Measurements from ENCODE around the gene CYB561. TPM values are rescaled to one million over a fixed set of nuclear protein-coding genes. Genes with fewer than 3 reads are reported as not detected.
"Not testable (repeated sequence)": the region's sequence is repeated elsewhere in the genome, so short reads cannot be mapped to it uniquely, and the experiment has no call there.

Gene CYB561
- total RNA-seq, 2 donors from 2014 or later = 19.0 to 23.7 TPM

DNA sequence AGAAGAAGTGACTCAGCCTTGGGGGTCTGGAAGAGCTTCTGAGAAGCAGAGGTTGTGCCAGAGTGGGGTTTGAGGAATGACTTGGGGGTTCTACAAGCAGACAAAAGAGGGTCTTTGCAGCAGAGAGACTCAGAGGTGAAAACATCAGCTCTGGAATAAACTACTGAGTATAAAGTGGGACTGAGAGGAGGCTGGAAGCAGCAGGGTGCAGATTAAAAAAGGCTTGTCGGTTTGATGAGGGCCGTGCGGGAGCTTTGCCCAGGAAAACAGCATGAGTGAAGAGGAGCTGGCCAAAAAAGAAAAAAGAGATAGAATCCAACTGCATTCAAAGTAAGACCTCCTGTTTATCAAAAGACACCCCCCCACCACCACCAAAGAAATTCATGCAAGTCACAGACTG, 17.7 kb upstream of the CYB561 start:
- DNase-seq (ENCODE audit: low spot score) (no peak), ATAC-seq (ENCODE audit: insufficient number of reproducible peaks, low FRiP score, low read depth) (no peak)
- Histone ChIP-seq H3K36me3 (no peaks in the 10 kb centered on the region), H3K4me1 (ENCODE audit: control insufficient read depth in 1 of 2, low read depth in 2 of 2) (no peaks in the 10 kb centered on the region), H3K4me3 (no peak overlapping the region), H3K27me3 (replicated peaks; ENCODE audit: insufficient read depth) (no peaks in the 10 kb centered on the region), H3K27ac (no peak overlapping the region), H3K9me3 (no peaks in the 10 kb centered on the region)
- TF ChIP-seq, protein P1, sequence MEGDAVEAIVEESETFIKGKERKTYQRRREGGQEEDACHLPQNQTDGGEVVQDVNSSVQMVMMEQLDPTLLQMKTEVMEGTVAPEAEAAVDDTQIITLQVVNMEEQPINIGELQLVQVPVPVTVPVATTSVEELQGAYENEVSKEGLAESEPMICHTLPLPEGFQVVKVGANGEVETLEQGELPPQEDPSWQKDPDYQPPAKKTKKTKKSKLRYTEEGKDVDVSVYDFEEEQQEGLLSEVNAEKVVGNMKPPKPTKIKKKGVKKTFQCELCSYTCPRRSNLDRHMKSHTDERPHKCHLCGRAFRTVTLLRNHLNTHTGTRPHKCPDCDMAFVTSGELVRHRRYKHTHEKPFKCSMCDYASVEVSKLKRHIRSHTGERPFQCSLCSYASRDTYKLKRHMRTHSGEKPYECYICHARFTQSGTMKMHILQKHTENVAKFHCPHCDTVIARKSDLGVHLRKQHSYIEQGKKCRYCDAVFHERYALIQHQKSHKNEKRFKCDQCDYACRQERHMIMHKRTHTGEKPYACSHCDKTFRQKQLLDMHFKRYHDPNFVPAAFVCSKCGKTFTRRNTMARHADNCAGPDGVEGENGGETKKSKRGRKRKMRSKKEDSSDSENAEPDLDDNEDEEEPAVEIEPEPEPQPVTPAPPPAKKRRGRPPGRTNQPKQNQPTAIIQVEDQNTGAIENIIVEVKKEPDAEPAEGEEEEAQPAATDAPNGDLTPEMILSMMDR (IDR thresholded peaks at IDR 0.05) = no peak

- Histone ChIP-seq H3K9me3 (no peaks in the 10 kb centered on the region), H3K36me3 (no peaks in the 10 kb centered on the region), H3K4me3 (no peak overlapping the region), H3K27ac (no peak overlapping the region), H3K4me1 (ENCODE audit: control insufficient read depth in 1 of 2, low read depth in 2 of 2) (no peaks in the 10 kb centered on the region), H3K27me3 (replicated peaks; ENCODE audit: insufficient read depth) (no peaks in the 10 kb centered on the region)
- ATAC-seq (ENCODE audit: insufficient number of reproducible peaks, low FRiP score, low read depth) (no peak), DNase-seq (ENCODE audit: low spot score) (no peak)
- TF ChIP-seq, protein P1 (IDR thresholded peaks at IDR 0.05) = no peak
Observed at GRCh38 chr17:63460018-63460417, 13.9 kb upstream of the CYB561 start.

- Histone ChIP-seq H3K9me3 (no peaks in the 10 kb centered on the region), H3K27me3 (replicated peaks; ENCODE audit: insufficient read depth) (no peaks in the 10 kb centered on the region), H3K36me3 (no peaks in the 10 kb centered on the region), H3K27ac (no peak overlapping the region), H3K4me1 (ENCODE audit: control insufficient read depth in 1 of 2, low read depth in 2 of 2) (no peaks in the 10 kb centered on the region), H3K4me3 (no peak overlapping the region)
- ATAC-seq (ENCODE audit: insufficient number of reproducible peaks, low FRiP score, low read depth) (no peak), DNase-seq (ENCODE audit: low spot score) (no peak)
- TF ChIP-seq, protein P1 (IDR thresholded peaks at IDR 0.05) = no peak
Observed at GRCh38 chr17:63458478-63458877, 12.4 kb upstream of the CYB561 start.

DNA sequence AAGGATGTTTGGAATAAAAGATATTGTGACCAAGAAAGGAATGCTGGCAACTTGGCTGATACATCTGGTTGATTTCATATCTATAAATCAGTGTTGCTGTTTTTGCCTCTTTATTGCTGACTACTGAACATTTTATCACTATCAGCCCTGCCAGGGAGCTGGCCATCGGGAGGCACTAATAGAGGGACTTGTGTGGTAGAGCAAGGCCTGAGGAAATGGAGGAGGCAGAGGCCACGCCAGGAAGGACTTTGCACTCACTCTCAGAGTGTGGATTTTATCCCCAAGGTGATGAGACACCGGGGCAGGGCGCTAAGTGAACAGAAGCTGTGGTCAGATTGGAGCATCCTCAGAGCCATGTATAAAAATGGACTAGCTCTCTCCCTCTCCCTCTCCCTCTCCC, 9.3 kb upstream of the CYB561 start:
- H3K27me3 ChIP-seq (replicated peaks; ENCODE audit: insufficient read depth) = no peaks in the 10 kb centered on the region
- H3K9me3 ChIP-seq = no peaks in the 10 kb centered on the region
- ATAC-seq (ENCODE audit: insufficient number of reproducible peaks, low FRiP score, low read depth) (no peak), DNase-seq (ENCODE audit: low spot score) (no peak)
- H3K4me1 ChIP-seq (ENCODE audit: control insufficient read depth in 1 of 2, low read depth in 2 of 2) = no peaks in the 10 kb centered on the region
- no peak overlapping the region for H3K27ac ChIP-seq
- TF ChIP-seq, protein P1 (IDR thresholded peaks at IDR 0.05) = no peak
- H3K36me3 ChIP-seq = no peaks in the 10 kb centered on the region
- no peak overlapping the region for H3K4me3 ChIP-seq

DNA sequence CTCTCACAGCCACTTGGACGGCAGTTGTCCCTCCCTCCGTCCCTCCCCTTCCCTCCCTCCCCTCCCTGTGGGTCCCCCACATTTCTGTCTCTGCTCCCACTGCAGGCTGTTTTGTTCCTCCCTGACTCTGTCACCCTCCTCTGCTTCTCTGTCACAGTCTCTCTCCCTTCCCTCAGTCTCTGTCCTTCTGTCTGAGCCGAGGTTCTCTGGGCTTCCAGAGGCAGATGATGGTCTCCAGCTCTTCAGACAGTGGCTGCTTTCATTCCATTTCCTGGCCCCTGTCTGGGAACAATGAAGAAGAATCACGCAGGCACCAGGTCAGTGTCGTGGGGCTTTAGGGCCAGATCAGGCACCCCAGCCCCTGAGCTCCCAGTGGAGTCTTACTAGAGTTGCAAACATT, 8.8 kb upstream of the CYB561 start:
- Histone ChIP-seq H3K36me3 (no peaks in the 10 kb centered on the region), H3K4me1 (ENCODE audit: control insufficient read depth in 1 of 2, low read depth in 2 of 2) (no peaks in the 10 kb centered on the region), H3K27me3 (replicated peaks; ENCODE audit: insufficient read depth) (no peaks in the 10 kb centered on the region), H3K4me3 (no peak overlapping the region), H3K27ac (no peak overlapping the region), H3K9me3 (no peaks in the 10 kb centered on the region)
- no peak for ATAC-seq (ENCODE audit: insufficient number of reproducible peaks, low FRiP score, low read depth)
- no peak for DNase-seq (ENCODE audit: low spot score)
- TF ChIP-seq, protein P1 (IDR thresholded peaks at IDR 0.05) = no peak

DNA sequence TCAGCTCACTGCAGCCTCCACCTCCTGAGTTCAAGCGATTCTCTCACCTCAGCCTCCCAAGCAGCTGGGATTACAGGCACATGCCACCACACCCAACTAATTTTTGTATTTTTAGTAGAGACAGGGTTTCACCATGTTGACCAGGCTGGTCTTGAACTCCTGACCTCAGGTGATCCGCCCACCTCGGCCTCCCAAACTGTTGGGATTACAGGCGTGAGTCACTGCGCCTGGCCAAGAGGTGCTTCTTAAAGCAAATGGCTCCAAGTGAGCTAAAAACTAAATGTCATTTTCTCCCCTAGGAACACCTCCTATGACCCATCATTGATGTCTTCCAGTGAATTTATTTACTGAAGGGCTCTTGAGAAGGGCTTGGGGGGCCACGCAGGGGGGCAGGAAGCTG, 8.3 kb upstream of the CYB561 start:
- not testable (repeated sequence) for H3K27ac ChIP-seq; H3K36me3 ChIP-seq; H3K4me3 ChIP-seq; ATAC-seq (ENCODE audit: insufficient number of reproducible peaks, low FRiP score, low read depth); H3K4me1 ChIP-seq (ENCODE audit: control insufficient read depth in 1 of 2, low read depth in 2 of 2); DNase-seq (ENCODE audit: low spot score); H3K9me3 ChIP-seq; H3K27me3 ChIP-seq (replicated peaks; ENCODE audit: insufficient read depth)

Measured in thoracic aorta (tissue), 2 donors.